Lung (tissue), 12 donors: ENCODE measurements around the gene MDM4. TPM values are rescaled to one million over a fixed set of nuclear protein-coding genes. Genes with fewer than 3 reads are reported as not detected.

ENCODE experiments used
- ATAC-seq: fragments of 200-7000 bp; cut with Tn5 transposase; one replicate; pipeline ENCODE4 v1.9.1; 2020; ENCODE audit warnings: moderate number of reproducible peaks; ENCODE audit not compliant: insufficient read depth, low FRiP score
- DNase-seq, 3 donors: peaks; one replicate each; pipeline ENCODE4 v3.0.0-alpha.2; 2013 to 2017
- H3K27ac ChIP-seq, 2 donors: one replicate each; pipeline ENCODE4 v1.5.1; 2013; ENCODE audit warnings: mild to moderate bottlenecking in 2 of 2, moderate library complexity in 2 of 2, control low read depth in 1 of 2, inconsistent platforms in 1 of 2, low read depth in 1 of 2, low read length in 1 of 2
- H3K27me3 ChIP-seq, 3 donors: one replicate each; pipeline ENCODE4 v1.5.1; 2013; ENCODE audit warnings: low read length in 2 of 3; ENCODE audit not compliant: control insufficient read depth in 3 of 3, insufficient read depth in 3 of 3
- H3K36me3 ChIP-seq, 4 donors: one replicate each; pipeline ENCODE4 v1.5.1; 2013; ENCODE audit warnings: low read length in 4 of 4, mild to moderate bottlenecking in 1 of 4, moderate library complexity in 1 of 4; ENCODE audit not compliant: control insufficient read depth in 4 of 4, insufficient read depth in 4 of 4
- H3K4me1 ChIP-seq, 5 donors: one replicate each; pipeline ENCODE4 v1.5.1; 2013; ENCODE audit warnings: low read length in 5 of 5, mild to moderate bottlenecking in 2 of 5, moderate library complexity in 1 of 5; ENCODE audit not compliant: control insufficient read depth in 5 of 5, insufficient read depth in 5 of 5
- H3K4me3 ChIP-seq: one replicate; pipeline ENCODE4 v1.5.1; 2013; ENCODE audit warnings: mild to moderate bottlenecking, control low read depth, moderate library complexity
- H3K9ac ChIP-seq, 2 donors: one replicate each; pipeline ENCODE4 v1.5.1; 2013; ENCODE audit warnings: low read length in 2 of 2, control low read depth in 1 of 2; ENCODE audit not compliant: insufficient read depth in 1 of 2
- H3K9me3 ChIP-seq, 4 donors: one replicate each; pipeline ENCODE4 v1.5.1; 2013; ENCODE audit warnings: low read length in 3 of 4, mild to moderate bottlenecking in 1 of 4, moderate library complexity in 1 of 4; ENCODE audit not compliant: control insufficient read depth in 4 of 4, insufficient read depth in 3 of 4
- WGBS, 2 donors: extraction: QIAGEN DNeasy Blood & Tissue Kit; methylation state at CpG; one replicate each; pipeline ENCODE4 v1.1.7; 2013; 5-methylcytosine and 5-hydroxymethylcytosine counted together
- polyA plus RNA-seq, 2 donors: library from polyadenylated mRNA; stranded (reverse); fragments of 200-250 nt; gene quantifications; one replicate each; pipeline ENCODE4 v1.2.1, GENCODE V29; 2013
- total RNA-seq, 2 donors: library from RNA; depleted of rRNA in 1 of 2; stranded (reverse); fragments of >200 nt in 1 of 2; gene quantifications; one replicate each; pipeline ENCODE4 v1.2.1, GENCODE V29; 2014 to 2021
- TF ChIP-seq, protein P1 (sequence below): IDR thresholded peaks from 2 replicates; pipeline ENCODE4 v1.5.1; 2012; ENCODE audit warnings: mild to moderate bottlenecking; ENCODE audit errors: control extremely low read depth, extremely low read depth
- donor health status: control.
- donor health status: control.
- donor health status: Bipolar disorder and iron deficiency.
- donor health status: healthy.
- donor health status: DM: yes; HTN: yes; CAD: no.

Gene MDM4
- total and polyA plus RNA-seq, 4 donors = 5.6 to 138 (median 38.9) TPM

DNA sequence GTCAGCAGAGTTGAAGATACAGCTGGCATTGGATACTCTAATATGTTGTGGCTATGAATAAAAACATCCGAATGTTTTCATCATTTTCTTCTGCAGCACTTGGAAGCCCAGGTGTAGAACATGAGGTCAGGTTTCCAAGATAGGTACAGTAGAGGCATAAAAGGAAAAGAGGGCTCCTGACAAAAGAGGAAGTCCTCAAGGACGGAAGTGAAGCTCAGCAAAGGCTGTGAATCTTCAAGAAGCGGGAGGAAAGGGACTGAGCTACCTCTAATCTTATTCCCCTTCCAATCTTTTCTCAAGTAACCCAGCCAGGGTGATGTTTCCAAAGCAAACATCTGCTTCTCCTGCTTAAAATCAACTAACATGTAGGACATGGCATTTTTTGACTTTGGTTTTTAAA, 17.2 kb upstream of the MDM4 start:
- peaks cover 0 to 10% (median 0%) of the 10 kb centered on the region in 5 donors for H3K4me1 ChIP-seq
- H3K4me3 ChIP-seq = no peak overlapping the region
- H3K9me3 ChIP-seq = no peaks in the 10 kb centered on the region
- TF ChIP-seq, protein P1, sequence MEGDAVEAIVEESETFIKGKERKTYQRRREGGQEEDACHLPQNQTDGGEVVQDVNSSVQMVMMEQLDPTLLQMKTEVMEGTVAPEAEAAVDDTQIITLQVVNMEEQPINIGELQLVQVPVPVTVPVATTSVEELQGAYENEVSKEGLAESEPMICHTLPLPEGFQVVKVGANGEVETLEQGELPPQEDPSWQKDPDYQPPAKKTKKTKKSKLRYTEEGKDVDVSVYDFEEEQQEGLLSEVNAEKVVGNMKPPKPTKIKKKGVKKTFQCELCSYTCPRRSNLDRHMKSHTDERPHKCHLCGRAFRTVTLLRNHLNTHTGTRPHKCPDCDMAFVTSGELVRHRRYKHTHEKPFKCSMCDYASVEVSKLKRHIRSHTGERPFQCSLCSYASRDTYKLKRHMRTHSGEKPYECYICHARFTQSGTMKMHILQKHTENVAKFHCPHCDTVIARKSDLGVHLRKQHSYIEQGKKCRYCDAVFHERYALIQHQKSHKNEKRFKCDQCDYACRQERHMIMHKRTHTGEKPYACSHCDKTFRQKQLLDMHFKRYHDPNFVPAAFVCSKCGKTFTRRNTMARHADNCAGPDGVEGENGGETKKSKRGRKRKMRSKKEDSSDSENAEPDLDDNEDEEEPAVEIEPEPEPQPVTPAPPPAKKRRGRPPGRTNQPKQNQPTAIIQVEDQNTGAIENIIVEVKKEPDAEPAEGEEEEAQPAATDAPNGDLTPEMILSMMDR = no peak
- no peaks in the 10 kb centered on the region for H3K36me3 ChIP-seq
- no peak for ATAC-seq
- 62 to 82% methylated on average over 3 of the region's 3 CpGs for whole genome bisulfite sequencing, 2 donors
- no peak overlapping the region for H3K9ac ChIP-seq
- no peak overlapping the region for H3K27ac ChIP-seq
- no peak for DNase-seq
- H3K27me3 ChIP-seq = peaks cover 0 to 4% (median 0%) of the 10 kb centered on the region in 3 donors

DNA sequence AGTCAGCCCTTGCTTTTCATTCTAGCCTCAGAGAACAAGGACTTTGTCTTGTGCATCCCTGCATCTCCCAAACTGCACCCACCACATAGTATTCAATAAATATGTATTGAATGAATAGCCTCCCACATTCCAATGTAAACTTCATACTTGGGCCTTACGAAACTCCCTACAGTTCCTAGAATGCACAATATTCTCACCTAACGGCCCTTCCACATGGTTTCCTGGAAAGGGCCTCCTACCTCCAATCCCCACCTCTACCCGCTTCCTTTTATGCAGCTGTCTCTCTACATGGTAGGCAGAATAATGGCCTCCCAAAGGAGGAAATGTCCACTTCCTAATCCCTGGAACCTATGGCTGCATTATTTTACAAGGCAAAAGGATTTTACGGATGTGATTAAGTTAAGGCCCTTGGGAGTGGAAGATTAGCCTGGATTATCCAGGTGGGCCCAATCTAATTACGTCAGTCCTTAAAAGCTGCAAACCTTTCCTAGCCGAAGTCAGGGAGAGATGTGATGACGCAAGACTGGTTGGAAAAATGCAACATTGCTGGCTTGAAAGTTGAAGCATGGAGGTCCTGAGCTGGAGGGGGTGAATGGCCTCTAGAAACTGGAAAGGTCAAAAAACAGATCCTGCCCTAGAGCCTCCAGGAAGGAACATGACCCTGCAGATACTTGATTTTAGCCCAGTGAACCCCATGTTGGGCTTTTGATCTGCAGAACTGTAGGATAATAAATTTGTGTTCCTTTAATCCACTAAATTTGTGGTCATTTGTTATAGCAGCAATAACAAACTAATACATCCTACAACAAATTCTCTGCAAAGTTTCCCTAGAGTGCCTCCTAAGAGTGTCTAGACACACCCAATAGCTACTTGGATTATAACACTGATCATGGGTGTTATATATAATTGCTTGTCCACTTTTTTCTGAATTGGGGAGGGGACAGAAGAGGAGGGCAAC, 16.4 kb upstream of the MDM4 start:
- 85 to 86% methylated on average over 7 of the region's 7 CpGs for WGBS, 2 donors
- ATAC-seq = no peak

DNA sequence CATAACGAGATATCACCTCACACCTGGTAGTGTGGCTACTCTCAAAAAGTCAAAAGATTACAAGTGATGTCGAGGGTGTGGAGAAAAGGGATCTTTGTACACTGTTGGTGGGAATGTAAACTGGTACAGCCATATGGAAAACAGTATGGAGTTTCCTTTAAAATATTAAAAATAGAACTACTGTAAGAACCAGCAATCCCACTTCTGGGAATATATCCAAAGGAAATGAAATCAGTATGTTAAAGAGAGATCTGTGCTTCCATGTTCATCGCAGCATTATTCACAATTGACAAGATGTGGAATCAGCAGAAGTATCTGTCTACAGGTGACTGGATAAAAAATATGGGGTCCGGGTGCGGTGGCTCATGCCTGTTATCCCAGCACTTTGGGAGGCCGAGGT, 14.0 kb upstream of the MDM4 start:
- 80 to 84% methylated on average over 6 of the region's 6 CpGs for whole genome bisulfite sequencing, 2 donors
- H3K4me3 ChIP-seq = no peak overlapping the region

More for the DNA sequence above, 16.4 kb upstream of the MDM4 start:
- DNase-seq = no peak
- Histone ChIP-seq H3K36me3 (no peaks in the 10 kb centered on the region), H3K4me1 (peaks cover 0 to 10% (median 0%) of the 10 kb centered on the region in 5 donors), H3K27ac (no peak overlapping the region), H3K9me3 (no peaks in the 10 kb centered on the region), H3K9ac (no peak overlapping the region), H3K4me3 (no peak overlapping the region), H3K27me3 (peaks cover 0 to 4% (median 0%) of the 10 kb centered on the region in 3 donors)
- TF ChIP-seq, protein P1 = no peak

More for the DNA sequence above, 14.0 kb upstream of the MDM4 start:
- Histone ChIP-seq H3K4me1 (peaks cover 0 to 3% (median 0%) of the 10 kb centered on the region in 5 donors), H3K27ac (no peak overlapping the region), H3K27me3 (no peaks in the 10 kb centered on the region), H3K9me3 (no peaks in the 10 kb centered on the region), H3K36me3 (no peaks in the 10 kb centered on the region), H3K9ac (no peak overlapping the region)
- TF ChIP-seq, protein P1 = no peak
- ATAC-seq (no peak), DNase-seq (no peak)
